Smooth muscle cell (in vitro differentiated cells): Measurements from ENCODE around the gene DNAH1. TPM values are rescaled to one million over a fixed set of nuclear protein-coding genes. Genes with fewer than 3 reads are reported as not detected.

Experiments
- DNase-seq: peaks from one replicate; lab custom pipeline; 2025; ENCODE audit not compliant: unreplicated experiment; lab: John Stamatoyannopoulos, UW
- H2AFZ ChIP-seq: fragments of 200-600 bp; sonication (generic); 2 replicates; pipeline ENCODE4 v1.6.0; 2016; ENCODE audit warnings: antibody characterized with exemption, low read depth, mild to moderate bottlenecking
- H3F3A ChIP-seq: fragments of 200-600 bp; sonication (generic); 2 replicates; pipeline ENCODE4 v1.6.0; 2017; ENCODE audit warnings: antibody characterized with exemption, low read depth
- H3K27ac ChIP-seq: fragments of 200-600 bp; sonication (generic); 2 replicates; pipeline ENCODE4 v1.5.1; 2016; ENCODE audit warnings: low read depth, mild to moderate bottlenecking
- H3K27me3 ChIP-seq: fragments of 200-600 bp; sonication (generic); 2 replicates; pipeline ENCODE4 v1.6.1; 2016; ENCODE audit warnings: low read depth, mild to moderate bottlenecking
- H3K36me3 ChIP-seq: fragments of 200-600 bp; sonication (generic); 2 replicates; pipeline ENCODE4 v1.5.1; 2016; ENCODE audit warnings: low read depth
- H3K4me1 ChIP-seq: fragments of 200-600 bp; sonication (generic); 2 replicates; pipeline ENCODE4 v1.5.1; 2016; ENCODE audit warnings: low read depth
- H3K4me2 ChIP-seq: fragments of 200-600 bp; sonication (generic); 2 replicates; pipeline ENCODE4 v1.6.0; 2016; ENCODE audit warnings: mild to moderate bottlenecking
- H3K4me3 ChIP-seq: fragments of 200-600 bp; sonication (generic); 2 replicates; pipeline ENCODE4 v1.5.1; 2016; ENCODE audit warnings: mild to moderate bottlenecking
- H3K79me2 ChIP-seq: fragments of 200-600 bp; sonication (generic); 2 replicates; pipeline ENCODE4 v1.6.0; 2016; ENCODE audit warnings: low read depth, mild to moderate bottlenecking
- H3K9ac ChIP-seq: fragments of 200-600 bp; sonication (generic); 2 replicates; pipeline ENCODE4 v1.6.0; 2016; ENCODE audit warnings: low read depth
- H3K9me3 ChIP-seq: fragments of 200-600 bp; sonication (generic); replicated peaks from 2 replicates; pipeline ENCODE4 v1.5.1; 2016; ENCODE audit warnings: low read depth
- H4K20me1 ChIP-seq: fragments of 200-600 bp; sonication (generic); 2 replicates; pipeline ENCODE4 v1.6.0; 2016; ENCODE audit warnings: low read depth
- CTCF ChIP-seq: fragments of 200-600 bp; sonication (generic); IDR thresholded peaks from 2 replicates; pipeline ENCODE4 v1.5.1; 2017; ENCODE audit warnings: borderline replicate concordance, mild to moderate bottlenecking, antibody characterized with exemption; ENCODE audit not compliant: insufficient read depth, poor library complexity, severe bottlenecking
- WGBS: methylation state at CpG from one replicate; pipeline ENCODE4 v1.1.7; 2016; ENCODE audit warnings: low lambda C conversion rate; 5-methylcytosine and 5-hydroxymethylcytosine counted together
- polyA plus RNA-seq: library from polyadenylated mRNA; unstranded; fragments of >200 nt; fragmentation: Nextera tagmentation; extraction: Ambion mirVana; gene quantifications from 2 replicates; pipeline ENCODE4 v1.2.1, GENCODE V29; 2016
- total RNA-seq: library from RNA; depleted of rRNA; stranded (reverse); fragments of >200 nt; gene quantifications from 2 replicates; pipeline ENCODE4 v1.2.3, GENCODE V29; 2014

The DNAH1 gene
- total and polyA plus RNA-seq, 2 experiments from 2014 or later: 0.54 to 3.7 TPM

DNA sequence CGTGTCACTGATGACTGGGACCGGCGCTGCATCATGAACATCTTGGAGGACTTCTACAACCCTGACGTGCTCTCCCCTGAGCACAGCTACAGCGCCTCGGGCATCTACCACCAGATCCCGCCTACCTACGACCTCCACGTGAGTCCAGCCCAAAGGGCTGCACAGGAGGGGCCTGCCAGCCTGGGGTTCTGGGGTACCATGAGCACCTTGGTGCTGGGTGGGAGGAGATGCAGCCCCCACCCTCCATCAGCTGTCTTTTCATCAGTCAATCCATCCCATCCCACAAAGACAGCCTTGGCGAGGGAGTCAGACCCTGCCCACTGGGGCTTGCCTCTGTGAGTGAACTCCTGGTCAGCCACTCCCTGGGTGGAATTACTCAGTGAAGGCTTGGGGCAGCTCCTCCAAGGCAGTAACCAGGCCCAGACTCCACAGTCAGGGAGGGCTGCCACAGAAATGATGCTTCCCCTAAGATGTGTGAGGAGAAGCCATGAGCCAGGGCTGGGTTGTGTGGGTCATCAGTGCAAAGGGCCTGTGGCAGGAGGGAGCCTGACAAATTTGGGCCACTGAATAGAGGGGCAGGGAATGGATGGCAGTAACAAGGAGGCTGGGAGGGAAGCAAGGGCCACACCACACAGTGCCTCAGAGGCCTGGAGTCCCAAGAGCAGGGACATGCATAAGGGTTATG, 80.9 kb downstream of the DNAH1 start:
- Histone ChIP-seq H3K79me2 (no peaks in the 10 kb centered on the region), H3F3A (no peaks in the 10 kb centered on the region), H3K4me3 (no peak overlapping the region), H3K27ac (no peak overlapping the region), H3K27me3 (no peaks in the 10 kb centered on the region), H3K9ac (no peak overlapping the region), H2AFZ (no peak overlapping the region), H3K4me1 (no peaks in the 10 kb centered on the region), H3K36me3 (no peaks in the 10 kb centered on the region), H3K4me2 (no peak overlapping the region), H3K9me3 (no peaks in the 10 kb centered on the region), H4K20me1 (no peaks in the 10 kb centered on the region)
- no peak for DNase-seq
- WGBS: 89% methylated on average over 6 of the region's 10 CpGs
- TF ChIP-seq CTCF: no peak

- H3K9me3 ChIP-seq: no peaks in the 10 kb centered on the region
- no peak for DNase-seq
- no peaks in the 10 kb centered on the region for H3F3A ChIP-seq
- TF ChIP-seq CTCF: no peak
- H2AFZ ChIP-seq: no peak overlapping the region
- no peaks in the 10 kb centered on the region for H3K27me3 ChIP-seq
- H3K27ac ChIP-seq: no peak overlapping the region
- H3K9ac ChIP-seq: no peak overlapping the region
- no peaks in the 10 kb centered on the region for H4K20me1 ChIP-seq
- no peaks in the 10 kb centered on the region for H3K36me3 ChIP-seq
- no peak overlapping the region for H3K4me2 ChIP-seq
- no peaks in the 10 kb centered on the region for H3K4me1 ChIP-seq
- no peaks in the 10 kb centered on the region for H3K79me2 ChIP-seq
- no peak overlapping the region for H3K4me3 ChIP-seq
- 92% methylated on average over 13 of the region's 13 CpGs for WGBS
These were observed 81.7 kb downstream of the DNAH1 start for GRCh38 chr3:52397676-52398399.

DNA sequence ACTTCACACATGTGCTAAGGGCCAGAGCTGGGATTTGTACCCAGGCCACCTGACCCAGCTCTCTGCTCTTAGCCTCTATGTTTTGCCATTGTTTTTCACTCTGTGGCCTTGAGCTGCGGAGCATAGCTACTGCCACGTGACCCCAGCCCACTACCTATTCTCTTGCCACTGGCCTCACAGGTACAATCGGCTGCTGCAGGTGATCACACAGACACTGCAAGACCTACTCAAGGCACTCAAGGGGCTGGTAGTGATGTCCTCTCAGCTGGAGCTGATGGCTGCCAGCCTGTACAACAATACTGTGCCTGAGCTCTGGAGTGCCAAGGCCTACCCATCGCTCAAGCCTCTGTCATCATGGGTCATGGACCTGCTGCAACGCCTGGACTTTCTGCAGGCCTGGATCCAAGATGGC, 82.6 kb downstream of the DNAH1 start:
- no peaks in the 10 kb centered on the region for H4K20me1 ChIP-seq
- no peaks in the 10 kb centered on the region for H3K9me3 ChIP-seq
- no peak overlapping the region for H2AFZ ChIP-seq
- H3K36me3 ChIP-seq: no peaks in the 10 kb centered on the region
- 99% methylated on average over 5 of the region's 5 CpGs for WGBS
- DNase-seq: no peak
- TF ChIP-seq CTCF: no peak
- H3K27ac ChIP-seq: no peak overlapping the region
- no peaks in the 10 kb centered on the region for H3K4me1 ChIP-seq
- no peaks in the 10 kb centered on the region for H3F3A ChIP-seq
- H3K79me2 ChIP-seq: no peaks in the 10 kb centered on the region
- H3K4me3 ChIP-seq: no peak overlapping the region
- H3K4me2 ChIP-seq: no peak overlapping the region
- no peak overlapping the region for H3K9ac ChIP-seq
- H3K27me3 ChIP-seq: no peaks in the 10 kb centered on the region

GRCh38 chr3:52399131-52399530, 83.0 kb downstream of the DNAH1 start:
- WGBS: 95% methylated on average over 4 of the region's 4 CpGs
- Histone ChIP-seq H3K4me1 (no peaks in the 10 kb centered on the region), H3K9ac (no peak overlapping the region), H3K4me2 (no peak overlapping the region), H3K79me2 (no peaks in the 10 kb centered on the region), H3K36me3 (no peaks in the 10 kb centered on the region), H3K4me3 (no peak overlapping the region), H3K9me3 (no peaks in the 10 kb centered on the region), H2AFZ (no peak overlapping the region), H3F3A (no peaks in the 10 kb centered on the region), H4K20me1 (no peaks in the 10 kb centered on the region), H3K27ac (no peak overlapping the region), H3K27me3 (no peaks in the 10 kb centered on the region)
- TF ChIP-seq CTCF: no peak
- no peak for DNase-seq
